Sigmoid colon (tissue), 7 donors: ENCODE measurements around the gene HENMT1. TPM values are rescaled to one million over a fixed set of nuclear protein-coding genes. Genes with fewer than 3 reads are reported as not detected.

Source experiments
- DNase-seq: peaks from one replicate; pipeline ENCODE4 v3.0.0-alpha.2; 2019
- H3K27ac ChIP-seq, 4 donors: fragments of 200-600 bp; sonication (generic); one replicate each; pipeline ENCODE4 v1.5.1; 2016 to 2019; ENCODE audit warnings: mild to moderate bottlenecking in 1 of 4
- H3K27me3 ChIP-seq, 3 donors: fragments of 200-600 bp; sonication (generic); one replicate each; pipeline ENCODE4 v1.5.1; 2019; ENCODE audit warnings: mild to moderate bottlenecking in 1 of 3
- H3K36me3 ChIP-seq, 4 donors: fragments of 200-600 bp; sonication (generic); one replicate each; pipeline ENCODE4 v1.5.1; 2016 to 2019
- H3K4me1 ChIP-seq, 4 donors: fragments of 200-600 bp; sonication (generic); one replicate each; pipeline ENCODE4 v1.5.1; 2017 to 2019
- H3K4me3 ChIP-seq, 4 donors: fragments of 200-600 bp; sonication (generic); one replicate each; pipeline ENCODE4 v1.5.1; 2017 to 2019; ENCODE audit warnings: mild to moderate bottlenecking in 2 of 4, moderate library complexity in 1 of 4
- H3K9me3 ChIP-seq, 4 donors: fragments of 200-600 bp in 3 of 4; sonication (generic) in 3 of 4; one replicate each; pipeline versions ENCODE4 v1.5.1 to v1.6.1; 2013 to 2019
- EP300 ChIP-seq, 4 donors: sonication (generic); formaldehyde crosslinking; IDR thresholded peaks; one replicate each; pipeline ENCODE4 v1.6.1; 2017; ENCODE audit warnings: antibody characterized with exemption in 4 of 4
- POLR2A ChIP-seq, 2 donors: fragments of 450-650 bp; IDR thresholded peaks; one replicate each; pipeline ENCODE4 v1.6.1; 2016; ENCODE audit warnings: antibody characterized with exemption in 2 of 2, mild to moderate bottlenecking in 2 of 2, moderate library complexity in 2 of 2
- POLR2AphosphoS5 ChIP-seq, 4 donors: sonication (generic); formaldehyde crosslinking; IDR thresholded peaks; one replicate each; pipeline ENCODE4 v1.6.1; 2017; ENCODE audit warnings: antibody characterized with exemption in 4 of 4
- WGBS, 2 donors: extraction: QIAGEN DNeasy Blood & Tissue Kit; methylation state at CpG; one replicate each; pipeline ENCODE4 v1.1.7; 2013; 5-methylcytosine and 5-hydroxymethylcytosine counted together
- intact Hi-C: fragments of 100-400 bp; cut with DNase I; formaldehyde crosslinking; loops from one replicate; pipeline ENCODE4 v1.15.1; 2023
- polyA plus RNA-seq, 3 donors: library from polyadenylated mRNA; stranded (reverse); fragments of 200-250 nt; gene quantifications; one replicate each; pipeline ENCODE4 v1.2.3, GENCODE V29; 2013
- total RNA-seq, 4 donors: library from RNA; depleted of rRNA; stranded (reverse); fragments of >200 nt; gene quantifications; one replicate each; pipeline ENCODE4 v1.1.0, GENCODE V29; 2016
- TF ChIP-seq, protein P1 (sequence below), 4 experiments: fragments of 450-650 bp in 3 of 4; fragments of 200-600 bp in 1 of 4; IDR thresholded peaks; one replicate each; pipeline ENCODE4 v1.5.1; 2016 to 2019; ENCODE audit warnings: antibody characterized with exemption in 4 of 4, mild to moderate bottlenecking in 3 of 4, moderate library complexity in 2 of 4
- donor health status: healthy with polysubstance abuse.
- donor health status: Bipolar disorder and iron deficiency.
- donor health status: healthy.

The HENMT1 gene
- total and polyA plus RNA-seq, 7 donors = 2.2 to 13.6 (median 3.9) TPM

DNA sequence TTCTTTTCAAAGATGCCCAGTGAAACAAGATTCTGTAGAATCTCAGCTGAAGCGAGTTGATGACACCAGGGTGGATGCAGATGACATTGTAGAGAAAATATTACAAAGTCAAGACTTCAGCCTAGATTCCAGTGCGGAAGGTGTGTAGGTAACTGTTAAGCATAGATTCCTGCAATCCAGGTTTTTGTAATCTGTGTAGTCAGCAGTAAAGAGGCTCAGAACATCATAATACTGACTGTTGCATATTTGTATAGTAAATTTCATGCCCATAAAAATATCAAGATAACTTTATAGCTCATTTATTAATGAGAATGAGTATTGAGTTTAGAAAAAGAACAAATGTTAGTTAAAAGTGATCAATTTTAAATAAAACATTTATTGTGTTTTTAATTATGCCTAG is 32.2 kb downstream of the HENMT1 start:
- H3K27me3 ChIP-seq = no peaks in the 10 kb centered on the region
- DNase-seq = no peak
- H3K36me3 ChIP-seq = peaks cover 0 to 23% (median 6%) of the 10 kb centered on the region in 4 donors
- 96 to 99% methylated on average over 2 of the region's 2 CpGs for WGBS, 2 donors
- peaks cover 0 to 18% (median 8%) of the 10 kb centered on the region in 4 donors for H3K4me1 ChIP-seq
- intact Hi-C loops = no loop called here
- H3K4me3 ChIP-seq = no peak overlapping the region
- no peak for TF ChIP-seq POLR2AphosphoS5 (IDR thresholded peaks at IDR 0.05)
- TF ChIP-seq POLR2A (IDR thresholded peaks at IDR 0.05) = no peak
- TF ChIP-seq EP300 (IDR thresholded peaks at IDR 0.05) = no peak
- TF ChIP-seq, protein P1, sequence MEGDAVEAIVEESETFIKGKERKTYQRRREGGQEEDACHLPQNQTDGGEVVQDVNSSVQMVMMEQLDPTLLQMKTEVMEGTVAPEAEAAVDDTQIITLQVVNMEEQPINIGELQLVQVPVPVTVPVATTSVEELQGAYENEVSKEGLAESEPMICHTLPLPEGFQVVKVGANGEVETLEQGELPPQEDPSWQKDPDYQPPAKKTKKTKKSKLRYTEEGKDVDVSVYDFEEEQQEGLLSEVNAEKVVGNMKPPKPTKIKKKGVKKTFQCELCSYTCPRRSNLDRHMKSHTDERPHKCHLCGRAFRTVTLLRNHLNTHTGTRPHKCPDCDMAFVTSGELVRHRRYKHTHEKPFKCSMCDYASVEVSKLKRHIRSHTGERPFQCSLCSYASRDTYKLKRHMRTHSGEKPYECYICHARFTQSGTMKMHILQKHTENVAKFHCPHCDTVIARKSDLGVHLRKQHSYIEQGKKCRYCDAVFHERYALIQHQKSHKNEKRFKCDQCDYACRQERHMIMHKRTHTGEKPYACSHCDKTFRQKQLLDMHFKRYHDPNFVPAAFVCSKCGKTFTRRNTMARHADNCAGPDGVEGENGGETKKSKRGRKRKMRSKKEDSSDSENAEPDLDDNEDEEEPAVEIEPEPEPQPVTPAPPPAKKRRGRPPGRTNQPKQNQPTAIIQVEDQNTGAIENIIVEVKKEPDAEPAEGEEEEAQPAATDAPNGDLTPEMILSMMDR (IDR thresholded peaks at IDR 0.05) = no peak
- H3K9me3 ChIP-seq = no peaks in the 10 kb centered on the region
- H3K27ac ChIP-seq = no peak overlapping the region

DNA sequence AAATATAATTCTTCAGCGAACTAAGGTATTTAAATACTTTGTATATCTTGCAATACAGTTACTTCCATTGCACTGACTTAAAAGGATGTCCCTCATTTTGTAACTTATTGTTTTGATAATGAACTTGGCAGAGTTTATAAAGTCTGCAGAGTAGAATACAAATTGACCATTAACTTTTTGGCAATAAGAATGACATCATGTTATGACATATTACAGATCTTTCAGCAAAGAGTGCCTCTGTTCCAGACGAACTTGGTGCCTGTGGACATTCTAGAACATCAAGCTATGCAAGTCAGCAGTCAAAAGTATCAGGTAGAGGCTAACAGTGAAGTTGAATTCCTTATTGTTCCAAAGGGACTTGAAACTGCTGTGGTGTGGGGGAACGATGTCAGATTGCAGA is 32.9 kb downstream of the HENMT1 start:
- intact Hi-C loops = no loop called here
- H3K27me3 ChIP-seq = no peaks in the 10 kb centered on the region
- peaks cover 0 to 18% (median 8%) of the 10 kb centered on the region in 4 donors for H3K4me1 ChIP-seq
- no peaks in the 10 kb centered on the region for H3K9me3 ChIP-seq
- no peak for DNase-seq
- H3K36me3 ChIP-seq = peaks cover 0 to 23% (median 6%) of the 10 kb centered on the region in 4 donors
- 83 to 88% methylated on average over 3 of the region's 3 CpGs for WGBS, 2 donors
- no peak overlapping the region for H3K27ac ChIP-seq
- no peak overlapping the region for H3K4me3 ChIP-seq
- TF ChIP-seq POLR2A (IDR thresholded peaks at IDR 0.05) = no peak
- TF ChIP-seq POLR2AphosphoS5 (IDR thresholded peaks at IDR 0.05) = no peak
- TF ChIP-seq EP300 (IDR thresholded peaks at IDR 0.05) = no peak
- TF ChIP-seq, protein P1 (IDR thresholded peaks at IDR 0.05) = no peak

DNA sequence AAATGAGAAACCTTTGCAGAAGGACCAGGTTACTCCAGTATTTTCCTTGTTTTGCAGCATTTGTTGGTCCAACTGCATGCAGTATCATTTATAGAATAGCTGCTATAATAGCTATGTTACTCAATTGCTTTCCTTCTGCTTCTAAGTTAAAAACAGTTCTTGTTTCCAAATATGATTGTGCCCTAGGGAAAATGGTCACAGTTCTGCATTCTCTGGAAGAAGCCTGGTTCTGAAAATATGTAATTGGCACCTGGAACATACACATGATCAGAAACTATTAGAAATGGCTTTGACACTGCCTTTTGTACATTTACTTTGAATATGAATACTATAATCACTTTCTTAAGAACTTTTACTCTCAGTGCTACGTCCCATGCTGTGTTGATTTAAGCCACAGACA is 33.6 kb downstream of the HENMT1 start:
- 63 to 76% methylated on average over 1 of the region's 1 CpG for WGBS, 2 donors

DNA sequence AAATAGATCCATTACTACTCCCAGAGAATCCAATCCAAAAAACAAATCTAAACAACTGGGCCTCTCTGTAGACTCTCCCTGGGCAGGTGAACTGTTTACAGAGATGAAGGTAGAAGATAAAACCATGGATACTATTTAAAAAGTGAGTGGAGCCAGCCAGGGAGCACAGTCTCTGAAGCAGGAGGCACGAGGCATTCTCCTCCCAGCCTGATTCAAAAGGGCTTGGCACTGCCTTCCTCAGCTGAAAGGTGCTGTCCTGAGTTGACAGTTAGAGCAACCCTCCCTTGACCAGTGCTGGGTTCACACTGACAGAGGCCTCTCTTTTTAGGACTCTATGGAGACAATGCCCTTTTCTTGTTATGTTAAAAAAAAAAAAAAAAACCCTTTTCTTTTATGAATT is 36.8 kb downstream of the HENMT1 start:
- H3K9me3 ChIP-seq = no peaks in the 10 kb centered on the region
- 86 to 89% methylated on average over 1 of the region's 1 CpG for WGBS, 2 donors
- H3K27me3 ChIP-seq = no peaks in the 10 kb centered on the region
- H3K4me3 ChIP-seq = no peak overlapping the region
- TF ChIP-seq EP300 (IDR thresholded peaks at IDR 0.05) (no peak), POLR2AphosphoS5 (IDR thresholded peaks at IDR 0.05) (no peak), POLR2A (IDR thresholded peaks at IDR 0.05) (no peak)
- TF ChIP-seq, protein P1 (IDR thresholded peaks at IDR 0.05) = no peak
- H3K36me3 ChIP-seq = peaks cover 0 to 7% (median 0%) of the 10 kb centered on the region in 4 donors
- no peak overlapping the region for H3K27ac ChIP-seq
- DNase-seq = no peak
- intact Hi-C loops = no loop called here
- peaks cover 0 to 18% (median 8%) of the 10 kb centered on the region in 4 donors for H3K4me1 ChIP-seq

More for the DNA sequence above, 33.6 kb downstream of the HENMT1 start:
- no peak overlapping the region for H3K27ac ChIP-seq
- H3K4me3 ChIP-seq = no peak overlapping the region
- intact Hi-C loops = no loop called here
- peaks cover 0 to 18% (median 8%) of the 10 kb centered on the region in 4 donors for H3K4me1 ChIP-seq
- DNase-seq = no peak
- no peaks in the 10 kb centered on the region for H3K9me3 ChIP-seq
- no peaks in the 10 kb centered on the region for H3K27me3 ChIP-seq
- TF ChIP-seq, protein P1 (IDR thresholded peaks at IDR 0.05) = no peak
- no peak for TF ChIP-seq POLR2AphosphoS5 (IDR thresholded peaks at IDR 0.05)
- no peak for TF ChIP-seq POLR2A (IDR thresholded peaks at IDR 0.05)
- TF ChIP-seq EP300 (IDR thresholded peaks at IDR 0.05) = no peak
- peaks cover 0 to 23% (median 5%) of the 10 kb centered on the region in 4 donors for H3K36me3 ChIP-seq

DNA sequence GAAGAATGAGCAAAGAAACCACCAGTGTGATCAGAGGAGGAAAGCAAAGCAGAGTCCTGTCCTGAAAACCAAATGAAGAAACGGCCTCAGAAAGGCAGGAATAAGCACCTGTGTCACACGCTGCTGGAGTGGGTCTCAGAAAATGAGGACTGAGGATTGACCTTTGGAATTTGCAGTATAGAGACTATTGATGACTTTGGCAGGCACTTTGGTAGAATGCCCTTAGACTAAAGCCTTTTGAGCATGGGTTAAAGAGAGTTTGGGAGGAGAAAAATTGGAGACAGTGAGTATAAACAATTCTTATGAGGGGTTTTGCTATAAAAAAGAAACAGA is 43.2 kb downstream of the HENMT1 start:
- Histone ChIP-seq H3K27ac (no peak overlapping the region), H3K27me3 (no peaks in the 10 kb centered on the region), H3K4me3 (no peak overlapping the region), H3K36me3 (peaks cover 0 to 16% (median 0%) of the 10 kb centered on the region in 4 donors), H3K9me3 (no peaks in the 10 kb centered on the region), H3K4me1 (no peaks in the 10 kb centered on the region)
- intact Hi-C loops = no loop called here
- DNase-seq = no peak
- 89 to 94% methylated on average over 2 of the region's 2 CpGs for WGBS, 2 donors
- TF ChIP-seq EP300 (IDR thresholded peaks at IDR 0.05) = no peak
- no peak for TF ChIP-seq POLR2A (IDR thresholded peaks at IDR 0.05)
- no peak for TF ChIP-seq POLR2AphosphoS5 (IDR thresholded peaks at IDR 0.05)
- TF ChIP-seq, protein P1 (IDR thresholded peaks at IDR 0.05) = no peak
